Thyroid gland (tissue), 4 donors: ENCODE measurements around the gene PDZK1. TPM values are rescaled to one million over a fixed set of nuclear protein-coding genes. Genes with fewer than 3 reads are reported as not detected.

Experiments
- DNase-seq, 2 donors: peaks; one replicate each; pipeline ENCODE4 v3.0.0-alpha.2; 2019
- H3K27ac ChIP-seq, 3 donors: fragments of 200-600 bp; sonication (generic); 1 replicate in 2 of 3; 2 replicates in 1 of 3; pipeline ENCODE4 v1.5.1; 2016 to 2019; ENCODE audit warnings: mild to moderate bottlenecking in 1 of 3, moderate library complexity in 1 of 3
- H3K27me3 ChIP-seq: fragments of 200-600 bp; sonication (generic); one replicate; pipeline ENCODE4 v1.5.1; 2019
- H3K36me3 ChIP-seq, 2 donors: fragments of 200-600 bp; sonication (generic); one replicate each; pipeline ENCODE4 v1.5.1; 2016 to 2019
- H3K4me1 ChIP-seq, 2 donors: fragments of 200-600 bp; sonication (generic); one replicate each; pipeline ENCODE4 v1.5.1; 2017 to 2019
- H3K4me3 ChIP-seq, 3 donors: fragments of 200-600 bp; sonication (generic); replicated peaks in 1 of 3; 1 replicate in 2 of 3; 2 replicates in 1 of 3; pipeline ENCODE4 v1.5.1; 2016; ENCODE audit warnings: mild to moderate bottlenecking in 1 of 3
- H3K9me3 ChIP-seq: fragments of 200-600 bp; sonication (generic); one replicate; pipeline ENCODE4 v1.5.1; 2017
- POLR2A ChIP-seq, 2 donors: fragments of 450-650 bp; IDR thresholded peaks; one replicate each; pipeline ENCODE4 v1.6.1; 2017; ENCODE audit warnings: antibody characterized with exemption in 2 of 2, mild to moderate bottlenecking in 2 of 2, moderate library complexity in 1 of 2
- WGBS, 2 donors: methylation state at CpG; one replicate each; pipeline ENCODE4 v1.1.5; 2017; 5-methylcytosine and 5-hydroxymethylcytosine counted together
- intact Hi-C: fragments of 100-400 bp; cut with DNase I; formaldehyde crosslinking; loops from one replicate; pipeline ENCODE4 v1.15.1; 2023
- total RNA-seq, 4 donors: library from RNA; depleted of rRNA; stranded (reverse); fragments of >200 nt; gene quantifications; one replicate each; pipeline ENCODE4 v1.2.3, GENCODE V29; 2016
- TF ChIP-seq, protein P1 (sequence below), 6 experiments: fragments of 200-600 bp in 3 of 6; fragments of 450-650 bp in 3 of 6; sonication (generic) in 3 of 6; IDR thresholded peaks; one replicate each; pipeline ENCODE4 v1.5.1; 2016 to 2019; ENCODE audit warnings: antibody characterized with exemption in 6 of 6, mild to moderate bottlenecking in 2 of 6, inconsistent platforms in 1 of 6, moderate library complexity in 1 of 6

PDZK1 gene
- total RNA-seq, 4 donors from 2014 or later, result 0.27 to 0.56 (median 0.29) TPM; not detected in 1

DNA sequence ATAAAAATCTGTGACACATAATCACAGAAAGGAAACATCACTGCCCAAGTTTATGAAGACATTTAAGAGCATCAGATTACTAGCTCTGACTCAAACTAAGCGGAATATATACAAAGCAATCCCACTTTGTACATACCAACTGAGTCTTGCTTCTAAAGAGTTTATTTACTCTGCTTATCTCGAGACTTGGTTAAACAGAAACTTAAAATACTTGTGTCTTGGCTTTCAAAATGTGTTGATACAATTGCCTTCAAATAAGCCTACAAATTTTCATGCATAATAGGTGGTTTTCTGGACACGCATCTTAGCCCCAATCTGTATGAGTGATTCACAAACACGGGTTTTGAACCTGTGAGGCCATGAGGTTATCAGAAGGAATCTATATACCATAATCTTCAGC is 33.1 kb upstream of the PDZK1 start:
- DNase-seq, result no peak
- WGBS, 2 donors, result 86 to 87% methylated on average over 4 of the region's 4 CpGs
- no peak for TF ChIP-seq POLR2A (IDR thresholded peaks at IDR 0.05)
- TF ChIP-seq, protein P1, sequence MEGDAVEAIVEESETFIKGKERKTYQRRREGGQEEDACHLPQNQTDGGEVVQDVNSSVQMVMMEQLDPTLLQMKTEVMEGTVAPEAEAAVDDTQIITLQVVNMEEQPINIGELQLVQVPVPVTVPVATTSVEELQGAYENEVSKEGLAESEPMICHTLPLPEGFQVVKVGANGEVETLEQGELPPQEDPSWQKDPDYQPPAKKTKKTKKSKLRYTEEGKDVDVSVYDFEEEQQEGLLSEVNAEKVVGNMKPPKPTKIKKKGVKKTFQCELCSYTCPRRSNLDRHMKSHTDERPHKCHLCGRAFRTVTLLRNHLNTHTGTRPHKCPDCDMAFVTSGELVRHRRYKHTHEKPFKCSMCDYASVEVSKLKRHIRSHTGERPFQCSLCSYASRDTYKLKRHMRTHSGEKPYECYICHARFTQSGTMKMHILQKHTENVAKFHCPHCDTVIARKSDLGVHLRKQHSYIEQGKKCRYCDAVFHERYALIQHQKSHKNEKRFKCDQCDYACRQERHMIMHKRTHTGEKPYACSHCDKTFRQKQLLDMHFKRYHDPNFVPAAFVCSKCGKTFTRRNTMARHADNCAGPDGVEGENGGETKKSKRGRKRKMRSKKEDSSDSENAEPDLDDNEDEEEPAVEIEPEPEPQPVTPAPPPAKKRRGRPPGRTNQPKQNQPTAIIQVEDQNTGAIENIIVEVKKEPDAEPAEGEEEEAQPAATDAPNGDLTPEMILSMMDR (IDR thresholded peaks at IDR 0.05), result no peak

DNA sequence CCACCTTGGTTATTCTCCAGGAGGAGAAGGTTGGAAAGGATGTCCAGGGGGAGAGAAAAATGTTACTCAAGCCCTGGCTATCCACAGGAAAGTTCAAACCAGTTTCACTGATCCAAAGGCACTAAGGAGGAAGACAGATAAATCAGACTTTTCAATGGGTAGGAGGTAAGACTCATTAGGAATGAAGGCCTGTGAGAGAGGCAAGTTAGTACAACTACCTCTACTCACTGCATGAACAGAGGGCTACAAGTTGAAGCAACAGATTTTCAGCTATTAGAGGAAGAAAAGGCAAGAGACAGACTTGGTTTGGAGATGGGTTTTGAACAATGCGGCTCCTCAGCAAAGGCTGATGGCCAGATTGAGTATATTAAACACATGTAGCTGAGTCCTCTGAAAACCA is 29.0 kb upstream of the PDZK1 start:
- Histone ChIP-seq H3K9me3 (no peaks in the 10 kb centered on the region), H3K4me3 (no peak overlapping the region), H3K27ac (no peak overlapping the region), H3K4me1 (no peaks in the 10 kb centered on the region), H3K36me3 (peaks cover 0 to 2% of the 10 kb centered on the region in 2 donors), H3K27me3 (no peaks in the 10 kb centered on the region)
- 95 to 98% methylated on average over 1 of the region's 1 CpG for WGBS, 2 donors
- DNase-seq, result no peak
- no peak for TF ChIP-seq POLR2A (IDR thresholded peaks at IDR 0.05)
- TF ChIP-seq, protein P1 (IDR thresholded peaks at IDR 0.05), result no peak
- intact Hi-C loops, result no loop called here

More for the DNA sequence above, 33.1 kb upstream of the PDZK1 start:
- Histone ChIP-seq H3K4me1 (no peaks in the 10 kb centered on the region), H3K9me3 (no peaks in the 10 kb centered on the region), H3K27ac (no peak overlapping the region), H3K4me3 (no peak overlapping the region), H3K36me3 (peaks cover 7 to 10% of the 10 kb centered on the region in 2 donors), H3K27me3 (no peaks in the 10 kb centered on the region)
- intact Hi-C loops, result no loop called here

DNA sequence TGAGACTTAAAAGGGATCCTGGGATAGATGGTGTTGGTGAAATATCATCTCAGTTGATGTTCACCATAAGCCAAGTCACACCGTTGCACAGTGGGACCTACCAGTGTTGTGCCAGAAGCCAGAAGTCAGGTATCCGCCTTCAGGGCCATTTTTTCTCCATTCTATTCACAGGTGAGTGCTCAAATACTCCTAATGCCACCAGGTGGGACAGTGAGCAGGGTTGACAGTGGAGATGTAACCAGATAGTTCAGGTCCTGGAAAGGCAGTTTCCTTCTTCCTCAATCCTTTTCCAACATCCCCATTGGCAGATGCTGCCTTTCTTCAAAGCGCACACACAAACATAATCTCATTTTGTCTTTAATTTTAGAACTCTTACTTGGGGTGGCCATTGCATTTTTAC is 23.7 kb upstream of the PDZK1 start:
- no peak for DNase-seq
- no peak for TF ChIP-seq POLR2A (IDR thresholded peaks at IDR 0.05)
- TF ChIP-seq, protein P1 (IDR thresholded peaks at IDR 0.05), result no peak
- H3K4me1 ChIP-seq, result no peaks in the 10 kb centered on the region
- H3K9me3 ChIP-seq, result no peaks in the 10 kb centered on the region
- H3K36me3 ChIP-seq, result no peaks in the 10 kb centered on the region
- no peak overlapping the region for H3K4me3 ChIP-seq
- H3K27me3 ChIP-seq, result no peaks in the 10 kb centered on the region
- WGBS, 2 donors, result 95 to 98% methylated on average over 3 of the region's 3 CpGs
- intact Hi-C loops, result no loop called here
- H3K27ac ChIP-seq, result no peak overlapping the region

DNA sequence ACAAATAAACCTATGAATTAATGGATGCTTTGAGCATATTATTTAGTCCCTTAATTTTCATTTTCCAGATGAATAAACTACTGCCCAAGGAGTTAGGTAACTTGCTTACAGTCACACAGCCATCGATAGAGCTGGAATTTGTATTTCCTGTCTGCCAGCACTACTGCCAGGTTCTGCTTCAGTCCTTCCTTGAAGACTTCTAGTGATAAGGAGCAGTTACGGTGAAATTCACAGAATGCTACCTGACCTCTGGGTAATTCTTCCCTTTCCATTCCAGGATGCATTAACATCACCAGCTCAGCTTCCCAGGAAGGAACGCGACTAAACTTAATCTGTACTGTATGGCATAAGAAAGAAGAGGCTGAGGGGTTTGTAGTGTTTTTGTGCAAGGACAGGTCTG is 23.3 kb upstream of the PDZK1 start:
- TF ChIP-seq, protein P1 (IDR thresholded peaks at IDR 0.05), result no peak
- no peak for TF ChIP-seq POLR2A (IDR thresholded peaks at IDR 0.05)
- no peak for DNase-seq
- no peaks in the 10 kb centered on the region for H3K36me3 ChIP-seq
- H3K4me3 ChIP-seq, result no peak overlapping the region
- intact Hi-C loops, result no loop called here
- H3K27me3 ChIP-seq, result no peaks in the 10 kb centered on the region
- no peaks in the 10 kb centered on the region for H3K4me1 ChIP-seq
- no peaks in the 10 kb centered on the region for H3K9me3 ChIP-seq
- 83 to 90% methylated on average over 4 of the region's 4 CpGs for WGBS, 2 donors
- no peak overlapping the region for H3K27ac ChIP-seq

DNA sequence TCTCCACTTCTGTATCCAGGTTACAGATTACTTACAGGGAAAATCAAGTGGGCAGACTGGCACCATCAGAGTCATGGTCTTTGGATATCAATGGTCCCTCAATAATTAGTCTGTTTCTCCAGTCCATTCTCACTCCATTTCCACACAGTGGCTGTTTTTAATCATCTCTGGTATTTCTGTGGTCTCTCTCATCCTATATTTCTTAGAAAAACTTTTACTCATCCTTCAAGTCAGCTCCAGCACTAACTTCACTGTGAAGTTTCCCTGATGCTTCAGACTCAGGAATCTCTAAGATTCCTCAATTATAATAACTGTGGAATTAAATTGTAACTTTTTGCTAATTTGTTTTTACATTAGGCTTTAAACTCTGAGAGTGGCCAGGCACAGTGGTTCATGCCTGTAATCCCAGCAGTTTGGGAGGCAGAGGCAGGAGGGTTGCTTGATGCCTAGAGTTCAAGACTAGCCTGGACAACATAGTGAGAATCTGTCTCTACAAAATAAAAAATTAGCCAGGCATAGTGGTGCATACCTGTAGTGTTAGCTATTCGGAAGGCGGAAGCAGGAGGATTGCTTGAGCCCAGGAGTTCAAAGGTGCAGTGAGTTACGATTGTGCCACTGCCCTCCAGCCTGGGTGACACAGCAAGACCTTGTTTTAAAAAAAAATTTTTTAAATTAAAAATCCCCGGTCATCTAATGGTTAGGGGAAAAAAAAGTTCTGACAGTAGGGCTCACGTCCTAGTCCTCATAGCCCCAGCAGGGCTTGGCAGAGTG is 22.7 kb upstream of the PDZK1 start:
- no peaks in the 10 kb centered on the region for H3K4me1 ChIP-seq
- intact Hi-C loops, result no loop called here
- no peak overlapping the region for H3K4me3 ChIP-seq
- no peaks in the 10 kb centered on the region for H3K36me3 ChIP-seq
- no peaks in the 10 kb centered on the region for H3K9me3 ChIP-seq
- H3K27ac ChIP-seq, result no peak overlapping the region
- whole genome bisulfite sequencing, 2 donors, result 93 to 94% methylated on average over 5 of the region's 5 CpGs
- no peak for DNase-seq
- TF ChIP-seq, protein P1 (IDR thresholded peaks at IDR 0.05), result no peak
- no peak for TF ChIP-seq POLR2A (IDR thresholded peaks at IDR 0.05)
- no peaks in the 10 kb centered on the region for H3K27me3 ChIP-seq
